Muscle of arm (tissue), 12 donors: Measurements from ENCODE around the gene PALLD. TPM values are rescaled to one million over a fixed set of nuclear protein-coding genes. Genes with fewer than 3 reads are reported as not detected.
A peak's percentile ranks its signal among the peaks of the same experiment; 100 is the strongest.

Experiments used
- DNase-seq: peaks from one replicate; pipeline ENCODE4 v3.0.0-alpha.2; 2013
- polyA plus RNA-seq, 12 donors: library from polyadenylated mRNA; unstranded; fragments of 120-200 nt; gene quantifications; one replicate each; pipeline ENCODE4 v1.2.1, GENCODE V29; 2013; ENCODE audit not compliant: insufficient read length in 12 of 12

PALLD gene
- polyA plus RNA-seq, 12 donors = 114 to 205 (median 160) TPM; not detected in 1

DNA sequence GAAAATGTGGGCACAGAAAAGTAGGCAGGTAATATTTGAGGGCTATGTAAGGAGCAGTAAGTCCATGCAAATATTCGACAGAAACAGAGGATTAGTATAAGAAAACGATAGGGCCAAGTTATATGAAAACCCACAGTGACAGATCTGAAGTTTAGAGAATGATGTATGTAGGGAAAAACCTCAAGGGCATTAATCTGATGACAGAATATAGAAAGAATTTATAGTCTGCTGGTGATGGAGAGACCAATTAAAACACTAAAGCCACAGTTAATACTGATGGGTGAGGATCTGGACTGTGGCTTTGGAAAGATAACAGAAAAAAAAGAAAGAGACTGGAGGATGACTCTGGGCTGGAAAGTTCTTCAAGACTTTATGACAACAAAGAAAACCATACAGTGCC, 169.7 kb downstream of the PALLD start:
- no peak for DNase-seq

DNA sequence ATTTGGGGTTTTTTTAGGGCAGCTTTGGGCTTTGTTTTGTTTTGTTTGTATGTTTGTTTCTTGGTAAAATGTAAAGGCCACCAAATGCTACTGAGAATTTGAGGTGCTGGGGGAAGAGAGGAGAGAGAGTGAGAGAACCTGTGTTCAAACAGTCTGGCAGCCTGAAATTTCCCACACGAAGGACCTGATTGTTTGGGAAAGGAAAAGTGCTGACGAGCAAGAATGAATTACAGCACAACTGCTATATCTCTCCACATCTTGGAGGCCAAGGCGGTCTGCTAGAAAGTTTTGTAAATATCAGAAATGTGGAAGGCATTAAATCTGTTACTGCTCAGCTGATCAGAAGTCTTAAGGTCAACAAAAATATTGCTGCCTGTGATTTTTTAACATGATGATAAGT, 170.5 kb downstream of the PALLD start:
- DNase-seq = peak; percentile 51

DNA sequence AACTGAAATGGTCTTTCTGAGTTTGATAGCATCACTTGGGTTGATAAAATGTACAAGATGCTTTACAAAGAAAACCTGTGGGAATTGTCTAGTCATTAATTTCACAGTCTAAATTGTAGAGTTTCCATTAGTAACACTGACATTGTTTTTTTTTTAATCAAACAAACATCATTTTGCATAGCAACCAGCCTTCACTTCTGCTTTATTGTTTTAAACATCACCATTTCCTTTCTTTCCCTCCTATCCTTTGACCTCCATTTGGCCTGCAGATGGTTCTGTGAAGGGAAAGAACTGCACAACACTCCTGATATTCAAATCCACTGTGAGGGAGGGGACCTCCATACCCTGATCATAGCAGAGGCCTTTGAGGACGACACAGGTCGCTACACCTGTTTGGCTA, 171.1 kb downstream of the PALLD start:
- no peak for DNase-seq

DNA sequence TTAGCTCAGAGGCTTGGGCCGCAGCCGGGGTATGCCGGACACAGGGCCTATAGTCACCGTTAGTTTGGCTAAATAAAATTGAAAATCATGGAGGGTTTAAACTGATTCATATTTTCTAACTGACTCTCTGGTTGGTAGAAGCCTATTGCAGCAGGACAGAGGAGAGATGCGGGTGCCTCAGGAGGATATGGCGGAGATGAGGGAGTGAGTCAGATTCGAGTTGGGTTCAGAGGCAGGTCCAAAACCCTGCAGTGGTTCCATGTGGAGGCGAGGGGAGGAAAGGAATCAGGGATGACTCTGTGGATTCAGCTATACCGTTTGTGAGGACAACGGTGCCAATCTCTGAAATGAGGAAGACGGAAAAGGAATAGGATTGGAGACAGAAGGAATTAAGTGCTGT, 176.6 kb downstream of the PALLD start:
- DNase-seq = no peak

DNA sequence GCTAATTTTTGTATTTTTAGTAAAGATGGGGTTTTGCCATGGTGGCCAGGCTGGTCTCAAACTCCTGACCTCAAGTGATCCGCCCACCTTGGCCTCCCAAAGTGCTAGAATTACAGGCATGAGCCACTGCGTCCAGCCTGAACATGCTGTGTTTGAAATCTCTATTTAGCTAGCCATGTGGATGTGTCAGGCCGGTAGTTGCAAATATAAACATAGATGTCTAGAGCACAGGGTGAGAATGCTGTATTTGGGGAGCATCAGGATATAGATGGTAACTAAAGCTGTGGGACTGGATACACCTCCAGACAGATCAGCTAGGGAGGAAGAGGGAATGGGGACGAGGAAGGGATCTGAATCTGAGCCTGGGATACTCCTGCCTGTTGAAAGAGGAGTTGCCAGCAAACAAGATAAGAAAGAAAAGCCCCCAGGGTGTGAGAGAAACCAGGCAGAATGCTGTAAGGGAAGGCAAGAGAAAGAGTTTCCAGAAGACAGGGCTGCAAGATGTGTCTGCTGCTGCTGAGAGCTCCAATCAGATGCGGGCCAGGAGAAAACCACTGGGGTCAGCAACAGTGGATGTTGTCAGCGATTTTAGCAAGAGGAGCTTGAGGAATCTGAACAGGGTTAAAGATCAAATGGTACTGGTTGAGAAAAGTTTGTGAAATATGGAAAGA, 177.4 kb downstream of the PALLD start:
- no peak for DNase-seq

DNA sequence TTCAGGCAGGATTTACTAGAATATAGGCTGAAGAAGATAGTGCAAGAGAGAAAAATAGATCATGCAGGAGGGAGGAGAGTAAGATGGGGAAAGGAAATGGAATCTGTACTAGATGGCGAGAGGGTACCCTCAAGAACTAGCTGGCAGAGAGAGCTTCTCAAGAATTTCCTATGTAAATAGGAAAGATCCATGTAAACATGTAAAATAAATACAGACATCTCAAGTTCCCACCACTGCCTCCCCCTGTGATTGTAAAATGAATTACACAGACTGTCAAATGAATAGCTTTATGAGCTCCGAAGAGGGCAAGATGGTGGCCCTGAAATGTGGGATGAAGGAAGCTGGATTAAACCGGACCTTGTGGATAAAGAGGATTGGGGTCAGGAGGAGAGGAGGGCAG, 178.0 kb downstream of the PALLD start:
- DNase-seq = no peak

DNA sequence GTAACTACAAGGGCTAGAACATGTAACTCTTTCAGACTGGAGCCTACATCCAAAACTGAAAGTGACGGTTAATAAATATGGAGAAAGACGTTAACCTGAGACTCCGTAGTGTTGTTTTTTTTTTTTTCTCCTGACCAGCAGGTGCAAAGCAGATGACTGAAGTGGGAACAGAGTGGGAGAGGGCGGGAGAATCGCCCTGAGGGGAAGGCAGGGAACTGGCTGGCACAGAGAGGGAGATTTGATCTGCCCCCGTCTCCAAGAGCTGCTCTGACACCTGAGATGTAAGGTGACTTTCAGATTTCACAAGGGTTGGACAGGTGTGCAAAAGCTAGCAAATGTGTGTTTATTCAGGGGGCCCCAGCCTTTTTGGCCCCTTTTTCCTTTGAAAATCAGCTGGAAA, 180.2 kb downstream of the PALLD start:
- no peak for DNase-seq

DNA sequence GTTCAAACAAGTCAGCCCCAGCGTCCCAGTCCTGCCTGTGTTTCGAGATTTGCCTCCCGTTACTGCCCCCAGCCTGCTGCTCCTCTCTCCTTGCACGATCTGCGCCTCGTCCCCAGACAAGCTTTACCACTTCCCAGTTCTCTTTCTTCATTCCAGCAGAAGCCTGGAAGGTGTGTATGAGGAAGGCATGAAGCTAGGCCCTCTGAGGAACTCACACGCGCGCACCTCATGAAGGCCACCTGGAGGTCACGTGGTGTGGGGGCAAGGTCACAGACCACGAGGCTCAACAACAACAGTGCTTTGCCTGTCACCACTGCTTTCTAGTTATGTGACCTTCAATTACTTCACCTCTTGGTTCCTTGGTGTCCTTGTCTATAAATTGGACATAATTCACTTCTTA, 181.0 kb downstream of the PALLD start:
- DNase-seq = no peak

DNA sequence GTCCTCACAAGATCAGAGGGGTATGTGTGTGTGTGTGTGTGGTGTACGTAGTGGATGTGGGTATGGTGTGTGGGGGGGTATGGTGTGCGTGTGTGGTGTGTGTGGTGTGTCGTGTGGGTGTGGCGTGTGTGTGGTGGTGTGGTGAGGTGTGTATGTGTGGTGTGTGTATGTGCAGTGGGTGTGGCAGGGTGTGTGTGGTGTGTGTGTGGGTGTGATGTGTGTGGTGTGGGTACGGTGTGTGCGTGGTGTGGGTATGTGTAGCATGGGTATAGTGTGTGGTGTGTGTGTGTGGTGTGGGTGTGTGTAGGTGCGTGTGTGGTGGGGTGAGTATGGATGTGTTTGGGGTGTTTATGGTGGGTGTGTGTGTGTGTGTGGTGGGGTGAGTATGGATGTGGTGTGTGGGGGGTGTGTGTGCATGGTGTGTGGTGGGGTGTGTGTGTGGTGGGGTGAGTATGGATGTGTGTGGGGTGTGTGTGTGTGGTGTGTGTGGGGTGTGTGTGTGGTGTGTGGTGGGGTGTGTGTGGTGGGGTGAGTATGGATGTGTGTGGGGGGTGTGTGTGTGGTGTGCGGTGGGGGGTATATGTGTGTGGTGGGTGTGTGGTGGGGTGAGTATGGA, 182.0 kb downstream of the PALLD start:
- DNase-seq = no peak

DNA sequence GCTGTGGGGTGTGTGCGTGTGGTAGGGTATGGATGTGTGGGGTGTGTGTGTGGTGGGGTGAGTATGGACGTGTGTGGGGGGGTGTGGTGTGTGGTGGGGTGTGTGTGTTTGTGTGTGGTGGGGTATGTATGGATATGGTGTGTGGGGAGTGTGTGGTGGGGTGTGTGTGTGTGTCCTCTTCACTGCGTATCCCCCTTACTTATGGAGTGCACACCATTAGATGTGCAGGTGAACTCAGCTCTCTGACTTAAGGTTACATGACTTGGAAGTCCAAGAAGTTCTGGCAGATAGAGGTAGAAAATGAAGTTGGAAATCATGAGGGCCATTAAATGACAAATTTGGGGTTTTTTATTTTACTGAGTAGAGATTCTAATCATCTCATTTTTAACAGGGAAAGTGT, 182.5 kb downstream of the PALLD start:
- no peak for DNase-seq

DNA sequence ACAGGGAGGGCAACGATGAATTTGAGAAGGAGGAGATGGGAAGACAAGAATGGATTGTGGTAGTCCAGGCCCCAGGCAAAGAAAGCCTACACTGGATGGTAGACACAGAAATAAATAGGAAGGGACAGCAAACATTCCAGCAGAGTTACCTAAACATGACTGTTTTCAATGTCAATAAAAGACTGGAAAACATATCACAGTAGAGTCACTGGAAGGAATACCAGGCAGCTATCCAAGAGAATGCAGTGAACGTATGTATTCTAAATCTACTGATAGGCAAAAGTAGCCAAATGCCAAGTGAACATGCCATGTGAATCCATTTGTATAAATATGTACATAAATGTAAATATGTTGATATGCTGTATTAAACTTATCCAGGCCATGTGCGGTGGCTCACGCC, 183.0 kb downstream of the PALLD start:
- no peak for DNase-seq

DNA sequence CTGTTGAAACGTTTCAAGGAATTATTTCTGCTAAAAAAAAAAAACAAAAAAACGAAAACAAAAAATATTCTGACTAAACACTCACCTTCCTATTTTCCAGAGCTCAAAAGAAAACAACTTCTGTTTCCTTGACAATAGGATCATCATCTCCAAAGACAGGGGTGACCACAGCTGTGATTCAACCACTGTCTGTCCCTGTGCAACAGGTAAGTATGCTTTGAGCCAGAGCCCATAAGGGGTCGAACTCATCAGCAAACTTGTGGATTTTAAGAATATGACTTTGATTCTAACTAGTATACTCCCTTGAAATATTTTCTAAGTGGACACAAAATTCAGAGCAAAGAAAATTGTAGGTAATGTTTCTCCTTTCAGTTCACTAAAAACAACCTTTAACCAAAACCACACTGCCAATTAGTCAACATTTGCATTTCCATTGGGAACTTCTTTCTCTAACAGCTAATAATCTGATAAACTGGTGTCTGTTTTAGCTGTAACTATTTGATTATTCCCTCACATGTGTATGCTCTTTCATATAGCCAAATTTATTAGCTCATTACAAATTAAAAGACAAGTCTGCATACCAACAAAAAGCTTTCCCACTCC, 186.1 kb downstream of the PALLD start:
- DNase-seq = no peak

DNA sequence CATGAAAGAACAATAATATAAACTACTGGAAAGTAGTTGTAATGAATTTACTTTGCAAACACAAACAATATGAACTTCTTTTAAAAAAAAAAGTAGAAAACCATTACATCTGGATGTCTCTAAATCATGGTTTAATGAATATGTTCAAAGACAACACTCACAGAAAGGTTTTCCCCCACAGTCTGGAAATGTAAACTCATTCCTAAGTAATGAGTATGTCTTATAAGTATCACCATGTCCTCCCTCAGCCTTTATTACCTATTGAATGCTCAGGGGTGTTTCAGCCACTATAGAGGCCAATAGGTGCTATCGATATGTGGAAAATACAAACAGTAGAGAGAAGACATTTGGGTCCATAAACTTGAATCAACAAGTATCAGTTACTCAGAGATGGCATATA, 186.7 kb downstream of the PALLD start:
- DNase-seq = no peak

DNA sequence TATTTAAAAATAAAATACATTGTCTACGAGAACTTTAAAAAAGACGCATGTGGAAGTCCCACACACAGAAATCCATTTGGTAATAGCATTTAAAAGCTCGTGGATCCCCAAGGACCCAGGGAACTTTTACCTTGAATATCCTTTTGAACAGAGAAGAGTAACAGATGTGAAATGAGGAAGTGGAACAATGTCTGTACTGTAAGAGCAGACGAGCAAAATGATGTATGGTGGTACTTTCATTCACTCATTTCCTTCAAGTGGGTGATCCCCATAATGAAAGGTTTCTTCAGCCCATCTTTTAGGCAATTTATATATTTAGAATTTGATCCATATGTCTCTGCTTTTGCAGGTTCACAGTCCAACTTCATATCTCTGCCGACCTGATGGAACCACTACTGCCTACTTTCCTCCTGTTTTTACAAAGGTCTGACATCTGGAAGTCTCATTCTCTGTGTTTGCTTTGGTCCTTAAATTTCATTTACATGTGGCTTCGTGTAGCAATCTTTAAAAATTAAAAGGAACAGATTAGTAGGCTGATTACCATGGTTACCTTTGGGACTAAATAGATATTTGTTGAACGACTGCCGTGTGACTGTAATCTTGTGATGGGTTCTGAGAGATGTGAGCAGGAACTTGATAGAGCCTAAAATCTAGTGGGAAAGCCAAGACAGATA, 188.4 kb downstream of the PALLD start:
- peak; percentile 40 for DNase-seq

DNA sequence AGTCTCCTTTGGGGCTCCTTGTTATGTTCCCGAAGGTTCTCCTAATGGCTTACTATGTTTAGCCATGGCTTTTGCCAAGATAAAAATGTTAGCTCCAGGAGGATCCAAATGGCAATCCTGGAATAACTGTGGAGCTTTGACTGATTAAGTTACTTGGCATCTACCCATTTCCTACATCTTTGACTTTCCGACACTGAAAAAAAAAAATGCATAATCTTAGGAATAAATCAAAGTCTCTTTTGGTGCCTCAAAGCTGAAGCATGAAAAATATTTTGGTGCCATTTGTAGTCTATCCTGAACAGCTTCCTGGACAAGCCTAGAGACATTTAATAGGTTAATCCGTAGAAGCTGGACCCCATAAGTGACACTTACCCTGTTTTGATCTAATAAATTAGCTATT, 191.7 kb downstream of the PALLD start:
- DNase-seq = no peak

DNA sequence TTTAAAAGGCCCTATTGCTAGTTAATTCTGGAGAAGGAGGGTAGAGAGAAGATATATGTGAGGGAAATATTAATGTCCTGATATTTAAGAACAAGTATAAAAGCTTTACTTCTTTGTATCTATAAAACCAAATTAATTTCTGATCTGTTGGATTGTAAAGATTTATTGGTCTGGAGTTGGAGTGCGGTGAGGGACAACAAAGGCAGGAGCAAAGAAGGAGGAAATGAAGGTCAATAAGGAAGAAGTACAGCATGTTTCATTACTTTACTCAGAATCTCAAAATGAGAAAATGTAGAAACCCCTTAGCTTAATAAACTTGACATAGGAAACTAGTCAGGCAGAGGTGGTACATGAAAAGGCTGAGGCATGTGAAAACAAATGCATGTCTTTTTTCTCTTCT, 192.9 kb downstream of the PALLD start:
- no peak for DNase-seq

DNA sequence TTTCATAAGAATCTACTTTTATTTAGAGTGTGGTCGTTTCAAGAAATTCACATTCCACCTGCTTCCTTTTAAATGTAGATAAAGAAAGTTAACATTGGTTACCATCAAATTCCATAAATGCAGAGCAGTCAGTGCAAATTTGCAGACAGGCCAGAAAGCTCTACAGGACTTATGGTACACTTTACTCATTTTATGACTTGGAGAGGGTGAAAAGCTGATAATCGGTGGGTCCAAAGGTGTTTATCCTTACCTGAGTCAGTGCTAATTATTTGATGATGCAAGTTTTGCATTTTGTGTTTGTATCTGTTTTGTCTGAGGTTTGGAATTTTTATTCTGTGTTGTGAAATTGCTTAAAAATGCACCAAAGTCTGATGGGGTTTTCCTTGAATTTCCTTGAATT, 193.3 kb downstream of the PALLD start:
- no peak for DNase-seq

DNA sequence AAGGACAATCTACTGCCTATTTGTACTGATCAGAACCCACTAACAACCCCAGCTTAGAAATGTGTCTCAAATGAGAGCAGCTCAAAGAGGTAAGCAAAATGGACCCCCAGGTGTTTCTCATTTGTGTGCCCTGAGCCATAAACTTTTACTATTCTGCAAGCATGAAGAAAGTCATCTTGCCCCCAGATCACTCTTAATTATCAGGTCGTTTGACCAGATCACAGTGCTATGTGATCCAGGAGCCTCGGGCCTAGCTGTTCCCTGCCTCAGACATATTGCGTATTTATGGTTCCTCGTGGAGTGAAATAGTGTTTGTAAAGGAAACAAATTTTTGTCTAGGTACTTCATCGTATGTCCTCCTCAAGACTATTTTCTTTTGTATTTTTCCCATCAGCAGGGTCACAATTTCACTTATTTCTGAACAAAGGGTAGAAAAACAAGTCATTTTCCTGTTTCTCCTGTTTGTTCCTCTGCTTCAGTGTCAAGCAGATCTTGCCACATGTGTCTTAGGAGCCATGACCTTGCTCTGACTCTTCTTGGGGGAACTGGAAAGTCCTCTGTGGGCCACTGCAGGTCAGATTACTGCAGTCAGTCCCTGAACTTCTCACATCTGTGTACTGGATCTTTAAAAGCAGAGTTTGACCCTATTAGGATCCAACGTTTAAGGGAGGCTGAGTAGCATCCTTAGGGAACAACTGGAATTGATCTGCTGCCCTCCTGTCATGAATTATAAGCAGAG, 194.9 kb downstream of the PALLD start:
- DNase-seq = no peak

DNA sequence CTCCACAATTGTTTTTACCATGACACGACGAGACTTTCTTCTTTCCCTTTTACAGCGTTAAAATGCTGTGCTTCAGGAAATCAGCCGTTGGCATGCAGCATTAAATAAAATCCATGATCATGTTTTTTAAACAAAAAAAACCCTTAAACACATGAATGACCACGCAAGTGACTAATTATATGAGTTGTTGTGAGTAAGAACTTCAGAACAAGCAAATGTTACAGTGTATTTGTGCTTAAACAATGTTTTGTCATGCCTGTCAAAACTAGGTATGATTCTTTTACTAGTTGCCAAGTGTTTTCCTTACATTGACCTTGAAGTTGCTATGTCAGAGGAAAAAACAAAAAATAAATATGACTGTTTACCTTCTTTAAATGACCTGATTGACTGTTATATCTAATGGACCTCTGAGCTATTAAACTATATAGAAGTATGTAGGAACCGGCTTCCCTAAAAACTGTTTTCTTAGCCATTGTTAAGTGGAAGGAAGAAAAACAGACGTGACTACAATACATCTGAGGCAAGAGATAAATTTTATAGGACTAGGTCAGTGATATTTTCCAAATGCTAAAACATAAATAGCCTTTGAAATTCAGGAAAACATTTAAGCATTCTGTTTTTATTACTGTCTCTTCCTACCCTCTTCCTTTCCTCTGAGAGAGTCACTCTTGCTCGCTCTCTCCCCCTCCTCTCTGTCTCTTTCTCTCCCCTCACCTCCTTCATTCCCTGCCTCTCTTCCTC, 197.1 kb downstream of the PALLD start:
- no peak for DNase-seq

DNA sequence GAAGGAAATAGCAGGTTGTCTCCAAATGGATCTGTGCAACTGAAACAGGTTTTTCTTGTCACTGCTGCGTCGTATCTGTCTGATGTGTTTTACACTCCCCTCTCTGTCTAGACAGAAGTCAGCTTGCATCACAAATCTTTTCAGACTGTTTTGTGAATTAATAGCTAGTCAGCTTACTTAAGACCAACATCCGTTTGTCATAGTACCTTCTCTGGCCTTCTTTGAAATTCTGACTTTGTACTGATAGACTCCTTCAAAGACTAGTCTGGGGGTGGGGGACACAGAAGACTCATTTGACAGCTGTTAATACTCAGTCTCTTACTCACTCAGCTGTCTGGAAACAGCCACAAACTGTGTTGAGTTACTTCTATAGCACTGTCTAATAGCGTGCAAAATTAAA, 197.8 kb downstream of the PALLD start:
- no peak for DNase-seq

DNA sequence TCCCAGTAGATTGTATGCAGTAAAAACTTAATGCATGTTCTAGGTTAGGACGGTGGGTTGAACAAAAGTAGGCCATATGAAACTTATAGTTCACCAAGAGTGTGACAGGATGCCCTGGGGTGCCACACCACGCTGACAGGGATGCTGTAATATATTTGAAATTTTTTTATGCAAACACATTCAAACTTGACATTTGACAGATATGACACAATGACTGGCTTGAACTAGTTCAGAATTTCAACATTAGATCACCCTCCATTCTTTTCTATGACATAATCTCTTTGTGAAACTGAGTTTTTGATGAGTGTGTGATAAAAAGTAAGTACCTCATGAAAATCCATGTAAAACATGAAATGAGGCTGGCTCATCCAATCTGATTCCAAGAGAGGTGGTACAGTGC, 198.4 kb downstream of the PALLD start:
- no peak for DNase-seq

DNA sequence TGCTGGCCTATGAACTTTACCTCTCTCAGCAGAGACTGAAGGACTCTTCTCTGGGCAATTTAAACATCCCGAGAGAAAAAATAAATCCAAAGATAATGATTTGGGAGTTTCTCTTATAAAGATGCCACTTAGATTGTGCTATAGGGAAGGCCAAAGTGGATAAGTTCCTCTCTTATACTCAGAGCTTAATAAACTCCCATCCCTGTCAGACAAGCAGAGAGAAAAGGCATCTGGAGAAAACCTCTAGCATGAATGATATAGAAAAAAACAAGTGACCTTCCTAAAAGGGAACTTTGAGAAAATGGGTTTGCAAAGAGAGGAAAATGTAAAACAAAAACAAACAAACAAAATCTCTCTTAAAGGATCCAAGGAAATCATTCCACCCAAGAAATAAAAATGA, 199.4 kb downstream of the PALLD start:
- DNase-seq = no peak
